H1 (cell line): ENCODE data around the gene ADARB2. TPM values are rescaled to one million over a fixed set of nuclear protein-coding genes. Genes with fewer than 3 reads are reported as not detected.

ENCODE experiments used
- CREB1 ChIP-seq: IDR thresholded peaks from 2 replicates; pipeline ENCODE4 v1.6.1; 2012; ENCODE audit warnings: inconsistent platforms
- CTBP2 ChIP-seq: IDR thresholded peaks from 2 replicates; pipeline ENCODE4 v1.7.0; 2011; ENCODE audit warnings: borderline replicate concordance, mild to moderate bottlenecking, moderate library complexity, mixed read lengths, low read length; ENCODE audit not compliant: insufficient read depth, insufficient read length
- KDM5A ChIP-seq: fragments of 200-600 bp; IDR thresholded peaks from 2 replicates; pipeline ENCODE4 v1.7.1; 2012; ENCODE audit warnings: mild to moderate bottlenecking, low read length, inconsistent platforms, mixed read lengths
- NRF1 ChIP-seq: IDR thresholded peaks from 2 replicates; pipeline ENCODE4 v1.6.1; 2011; ENCODE audit warnings: mild to moderate bottlenecking, low read depth, low read length, improper control_type of control experiment
- POLR2A ChIP-seq, 2 experiments: IDR thresholded peaks; 1 replicate in 1 of 2; 2 replicates in 1 of 2; pipeline ENCODE4 v1.6.1; 2011; ENCODE audit warnings: low read depth in 2 of 2, low read length in 2 of 2, mild to moderate bottlenecking in 2 of 2; ENCODE audit errors: control extremely low read depth in 1 of 2
- RFX5 ChIP-seq: IDR thresholded peaks from 2 replicates; pipeline ENCODE4 v1.6.1; 2011; ENCODE audit warnings: low read depth, low read length, improper control_type of control experiment, borderline replicate concordance
- SP1 ChIP-seq: IDR thresholded peaks from 2 replicates; pipeline ENCODE4 v1.6.1; 2011; ENCODE audit warnings: low read depth, low read length
- SRF ChIP-seq: IDR thresholded peaks from 2 replicates; pipeline ENCODE4 v1.6.1; 2011; ENCODE audit warnings: mild to moderate bottlenecking, low read depth, low read length, moderate library complexity
- TEAD4 ChIP-seq: IDR thresholded peaks from 2 replicates; pipeline ENCODE4 v1.6.1; 2012; ENCODE audit warnings: low read depth, low read length, inconsistent platforms, mixed read lengths
- YY1 ChIP-seq: IDR thresholded peaks from 2 replicates; pipeline ENCODE4 v1.6.1; 2011; ENCODE audit warnings: low read depth, mild to moderate bottlenecking, low read length
- ZNF274 ChIP-seq: IDR thresholded peaks from 2 replicates; pipeline ENCODE4 v1.7.0; 2012; ENCODE audit warnings: low read length, borderline replicate concordance; ENCODE audit errors: extremely low read depth
- polyA plus RNA-seq, 7 experiments: library from polyadenylated mRNA; depleted of rRNA in 3 of 7; stranded (reverse) in 5 of 7; unstranded in 2 of 7; fragments of >200 nt in 5 of 7; fragments of 200-250 nt in 2 of 7; gene quantifications; 1 replicate in 5 of 7; 2 replicates in 1 of 7; 4 replicates in 1 of 7; pipeline versions ENCODE4 v1.2.1 to v1.2.3, GENCODE V29; 2011 to 2013; ENCODE audit warnings: missing spikeins in 2 of 7, mixed read lengths in 2 of 7
- total RNA-seq: library from RNA; stranded (reverse); fragmentation: NEBNext Ultra II Directional; extraction: Animal tissue kit (Norgen Biotek cat#: 25700); gene quantifications from 2 replicates; pipeline ENCODE4 v1.2.1, GENCODE V29; 2021
- TF ChIP-seq, protein P1 (sequence below): fragments of 300-600 bp; sonication (generic); IDR thresholded peaks from 2 replicates; pipeline ENCODE4 v1.7.1; 2012; ENCODE audit warnings: low read length, moderate library complexity, mild to moderate bottlenecking, inconsistent platforms; ENCODE audit not compliant: insufficient replicate concordance

The ADARB2 gene
- total and polyA plus RNA-seq, 2 of the 8 experiments (the other 6 are each of a cell fraction or from before 2014, with no cell fraction given): 2.2 to 2.8 TPM

DNA sequence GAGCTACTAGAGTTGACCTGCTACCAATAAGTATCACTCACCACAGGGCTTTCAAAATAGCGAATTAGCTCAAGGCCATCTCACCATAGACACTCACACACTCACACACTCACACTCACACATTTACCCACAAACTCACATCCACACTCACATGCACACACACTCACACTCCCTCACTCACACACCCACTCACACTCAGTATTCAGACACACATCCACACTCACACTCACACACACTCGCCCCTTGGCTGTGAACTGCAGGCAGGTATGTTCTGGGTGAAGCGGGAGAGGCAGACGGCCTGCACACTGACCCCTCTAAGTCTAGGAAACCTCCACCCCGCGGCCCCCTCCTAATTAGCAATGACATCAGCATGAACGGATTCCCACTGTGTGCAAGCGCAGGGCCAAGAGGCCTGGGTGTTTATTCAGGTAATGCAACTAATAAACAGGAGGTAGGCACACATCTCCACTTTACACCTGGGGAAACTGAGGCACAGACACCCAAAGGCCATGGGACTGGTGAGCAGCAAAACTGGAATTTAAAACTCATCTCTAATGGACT, 94.6 kb downstream of the ADARB2 start (continued):
- TF ChIP-seq, protein P1, sequence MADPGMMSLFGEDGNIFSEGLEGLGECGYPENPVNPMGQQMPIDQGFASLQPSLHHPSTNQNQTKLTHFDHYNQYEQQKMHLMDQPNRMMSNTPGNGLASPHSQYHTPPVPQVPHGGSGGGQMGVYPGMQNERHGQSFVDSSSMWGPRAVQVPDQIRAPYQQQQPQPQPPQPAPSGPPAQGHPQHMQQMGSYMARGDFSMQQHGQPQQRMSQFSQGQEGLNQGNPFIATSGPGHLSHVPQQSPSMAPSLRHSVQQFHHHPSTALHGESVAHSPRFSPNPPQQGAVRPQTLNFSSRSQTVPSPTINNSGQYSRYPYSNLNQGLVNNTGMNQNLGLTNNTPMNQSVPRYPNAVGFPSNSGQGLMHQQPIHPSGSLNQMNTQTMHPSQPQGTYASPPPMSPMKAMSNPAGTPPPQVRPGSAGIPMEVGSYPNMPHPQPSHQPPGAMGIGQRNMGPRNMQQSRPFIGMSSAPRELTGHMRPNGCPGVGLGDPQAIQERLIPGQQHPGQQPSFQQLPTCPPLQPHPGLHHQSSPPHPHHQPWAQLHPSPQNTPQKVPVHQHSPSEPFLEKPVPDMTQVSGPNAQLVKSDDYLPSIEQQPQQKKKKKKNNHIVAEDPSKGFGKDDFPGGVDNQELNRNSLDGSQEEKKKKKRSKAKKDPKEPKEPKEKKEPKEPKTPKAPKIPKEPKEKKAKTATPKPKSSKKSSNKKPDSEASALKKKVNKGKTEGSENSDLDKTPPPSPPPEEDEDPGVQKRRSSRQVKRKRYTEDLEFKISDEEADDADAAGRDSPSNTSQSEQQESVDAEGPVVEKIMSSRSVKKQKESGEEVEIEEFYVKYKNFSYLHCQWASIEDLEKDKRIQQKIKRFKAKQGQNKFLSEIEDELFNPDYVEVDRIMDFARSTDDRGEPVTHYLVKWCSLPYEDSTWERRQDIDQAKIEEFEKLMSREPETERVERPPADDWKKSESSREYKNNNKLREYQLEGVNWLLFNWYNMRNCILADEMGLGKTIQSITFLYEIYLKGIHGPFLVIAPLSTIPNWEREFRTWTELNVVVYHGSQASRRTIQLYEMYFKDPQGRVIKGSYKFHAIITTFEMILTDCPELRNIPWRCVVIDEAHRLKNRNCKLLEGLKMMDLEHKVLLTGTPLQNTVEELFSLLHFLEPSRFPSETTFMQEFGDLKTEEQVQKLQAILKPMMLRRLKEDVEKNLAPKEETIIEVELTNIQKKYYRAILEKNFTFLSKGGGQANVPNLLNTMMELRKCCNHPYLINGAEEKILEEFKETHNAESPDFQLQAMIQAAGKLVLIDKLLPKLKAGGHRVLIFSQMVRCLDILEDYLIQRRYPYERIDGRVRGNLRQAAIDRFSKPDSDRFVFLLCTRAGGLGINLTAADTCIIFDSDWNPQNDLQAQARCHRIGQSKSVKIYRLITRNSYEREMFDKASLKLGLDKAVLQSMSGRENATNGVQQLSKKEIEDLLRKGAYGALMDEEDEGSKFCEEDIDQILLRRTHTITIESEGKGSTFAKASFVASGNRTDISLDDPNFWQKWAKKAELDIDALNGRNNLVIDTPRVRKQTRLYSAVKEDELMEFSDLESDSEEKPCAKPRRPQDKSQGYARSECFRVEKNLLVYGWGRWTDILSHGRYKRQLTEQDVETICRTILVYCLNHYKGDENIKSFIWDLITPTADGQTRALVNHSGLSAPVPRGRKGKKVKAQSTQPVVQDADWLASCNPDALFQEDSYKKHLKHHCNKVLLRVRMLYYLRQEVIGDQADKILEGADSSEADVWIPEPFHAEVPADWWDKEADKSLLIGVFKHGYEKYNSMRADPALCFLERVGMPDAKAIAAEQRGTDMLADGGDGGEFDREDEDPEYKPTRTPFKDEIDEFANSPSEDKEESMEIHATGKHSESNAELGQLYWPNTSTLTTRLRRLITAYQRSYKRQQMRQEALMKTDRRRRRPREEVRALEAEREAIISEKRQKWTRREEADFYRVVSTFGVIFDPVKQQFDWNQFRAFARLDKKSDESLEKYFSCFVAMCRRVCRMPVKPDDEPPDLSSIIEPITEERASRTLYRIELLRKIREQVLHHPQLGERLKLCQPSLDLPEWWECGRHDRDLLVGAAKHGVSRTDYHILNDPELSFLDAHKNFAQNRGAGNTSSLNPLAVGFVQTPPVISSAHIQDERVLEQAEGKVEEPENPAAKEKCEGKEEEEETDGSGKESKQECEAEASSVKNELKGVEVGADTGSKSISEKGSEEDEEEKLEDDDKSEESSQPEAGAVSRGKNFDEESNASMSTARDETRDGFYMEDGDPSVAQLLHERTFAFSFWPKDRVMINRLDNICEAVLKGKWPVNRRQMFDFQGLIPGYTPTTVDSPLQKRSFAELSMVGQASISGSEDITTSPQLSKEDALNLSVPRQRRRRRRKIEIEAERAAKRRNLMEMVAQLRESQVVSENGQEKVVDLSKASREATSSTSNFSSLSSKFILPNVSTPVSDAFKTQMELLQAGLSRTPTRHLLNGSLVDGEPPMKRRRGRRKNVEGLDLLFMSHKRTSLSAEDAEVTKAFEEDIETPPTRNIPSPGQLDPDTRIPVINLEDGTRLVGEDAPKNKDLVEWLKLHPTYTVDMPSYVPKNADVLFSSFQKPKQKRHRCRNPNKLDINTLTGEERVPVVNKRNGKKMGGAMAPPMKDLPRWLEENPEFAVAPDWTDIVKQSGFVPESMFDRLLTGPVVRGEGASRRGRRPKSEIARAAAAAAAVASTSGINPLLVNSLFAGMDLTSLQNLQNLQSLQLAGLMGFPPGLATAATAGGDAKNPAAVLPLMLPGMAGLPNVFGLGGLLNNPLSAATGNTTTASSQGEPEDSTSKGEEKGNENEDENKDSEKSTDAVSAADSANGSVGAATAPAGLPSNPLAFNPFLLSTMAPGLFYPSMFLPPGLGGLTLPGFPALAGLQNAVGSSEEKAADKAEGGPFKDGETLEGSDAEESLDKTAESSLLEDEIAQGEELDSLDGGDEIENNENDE: no peak
- TF ChIP-seq SRF: no peak
- TF ChIP-seq NRF1: no peak
- TF ChIP-seq RFX5: no peak
- no peak for TF ChIP-seq TEAD4
- no peak for TF ChIP-seq CTBP2
- no peak for TF ChIP-seq POLR2A (IDR thresholded peaks at IDR 0.05; ENCODE audit: control extremely low read depth in 1 of 2, low read depth in 2 of 2, low read length in 2 of 2)
- no peak for TF ChIP-seq KDM5A
- no peak for TF ChIP-seq CREB1
- no peak for TF ChIP-seq ZNF274
- TF ChIP-seq YY1: no peak
- no peak for TF ChIP-seq SP1
